IPS-20b (cell line): ENCODE data around the gene ORAI3.
"Not testable (repeated sequence)": the region's sequence is repeated elsewhere in the genome, so short reads cannot be mapped to it uniquely, and the experiment has no call there.

ENCODE experiments used
- H3K27ac ChIP-seq: one replicate; pipeline ENCODE4 v1.5.1; 2013; ENCODE audit warnings: low read length
- H3K27me3 ChIP-seq: 2 replicates; pipeline ENCODE4 v1.6.1; 2013; ENCODE audit warnings: mild to moderate bottlenecking, low read length, inconsistent platforms; ENCODE audit not compliant: insufficient read depth
- H3K36me3 ChIP-seq: 2 replicates; pipeline ENCODE4 v1.6.1; 2013; ENCODE audit warnings: low read depth, mild to moderate bottlenecking, inconsistent platforms, low read length, moderate library complexity; ENCODE audit not compliant: insufficient read depth
- H3K4me1 ChIP-seq: 2 replicates; pipeline ENCODE4 v1.6.1; 2013; ENCODE audit warnings: mild to moderate bottlenecking, control low read depth, inconsistent platforms, low read length, moderate library complexity; ENCODE audit not compliant: insufficient read depth
- H3K4me3 ChIP-seq: 2 replicates; pipeline ENCODE4 v1.5.1; 2013; ENCODE audit warnings: mild to moderate bottlenecking, low read length, inconsistent platforms
- H3K9ac ChIP-seq: 2 replicates; pipeline ENCODE4 v1.6.1; 2013; ENCODE audit warnings: low read depth, mild to moderate bottlenecking, inconsistent platforms, low read length, moderate library complexity
- H3K9me3 ChIP-seq: 2 replicates; pipeline ENCODE4 v1.6.1; 2013; ENCODE audit warnings: mild to moderate bottlenecking, low read depth, low read length, inconsistent platforms; ENCODE audit not compliant: insufficient read depth

The ORAI3 gene

DNA sequence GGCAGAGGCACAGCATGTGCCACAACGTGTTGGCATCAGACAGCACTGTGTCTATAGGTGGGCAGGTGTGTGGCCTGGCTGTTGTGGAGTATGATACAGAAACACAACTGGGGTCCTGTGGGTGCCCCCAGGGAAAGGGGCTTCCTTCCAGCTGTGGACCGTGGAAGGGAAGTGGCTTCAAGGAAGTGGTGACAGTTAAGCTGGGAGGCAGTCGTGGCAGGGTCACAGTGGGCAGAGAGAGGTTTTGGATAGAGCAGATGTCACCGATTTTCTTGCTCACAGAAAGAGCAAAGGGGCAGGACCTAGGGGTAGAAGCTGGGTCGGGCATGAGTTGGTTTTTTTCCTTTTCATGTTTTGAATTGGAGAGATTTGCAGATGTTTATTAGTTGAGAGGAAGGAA lies 11.2 kb upstream of the ORAI3 start:
- no peaks in the 10 kb centered on the region for H3K9me3 ChIP-seq
- H3K9ac ChIP-seq: no peak overlapping the region
- no peaks in the 10 kb centered on the region for H3K27me3 ChIP-seq
- peaks cover 5% of the 10 kb centered on the region; the same call in 1 of the 2 replicates for H3K4me1 ChIP-seq
- H3K27ac ChIP-seq: no peak overlapping the region
- no peak overlapping the region for H3K4me3 ChIP-seq
- H3K36me3 ChIP-seq: peaks cover 50% of the 10 kb centered on the region

DNA sequence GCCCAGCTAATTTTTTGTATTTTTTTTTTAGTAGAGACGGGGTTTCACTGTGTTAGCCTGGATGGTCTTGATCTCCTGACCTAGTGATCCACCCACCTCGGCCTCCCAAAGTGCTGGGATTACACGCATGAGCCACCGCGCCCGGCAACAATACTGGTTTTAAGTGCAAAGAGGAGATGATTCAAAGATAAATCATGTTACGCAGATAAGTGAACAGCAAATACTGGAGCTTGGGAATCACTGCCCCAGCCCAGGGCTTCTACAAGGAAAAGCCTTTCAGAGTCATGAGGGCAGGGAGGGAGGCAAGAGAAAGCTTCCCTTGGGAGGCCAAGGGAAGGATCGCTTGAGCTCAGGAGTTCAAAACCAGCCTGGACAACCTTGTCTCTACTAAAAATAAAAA lies 9.3 kb upstream of the ORAI3 start:
- H3K27ac ChIP-seq, H3K9ac ChIP-seq, H3K4me1 ChIP-seq, H3K9me3 ChIP-seq, H3K27me3 ChIP-seq, H3K4me3 ChIP-seq: not testable (repeated sequence)
- peaks cover 60% of the 10 kb centered on the region for H3K36me3 ChIP-seq

DNA sequence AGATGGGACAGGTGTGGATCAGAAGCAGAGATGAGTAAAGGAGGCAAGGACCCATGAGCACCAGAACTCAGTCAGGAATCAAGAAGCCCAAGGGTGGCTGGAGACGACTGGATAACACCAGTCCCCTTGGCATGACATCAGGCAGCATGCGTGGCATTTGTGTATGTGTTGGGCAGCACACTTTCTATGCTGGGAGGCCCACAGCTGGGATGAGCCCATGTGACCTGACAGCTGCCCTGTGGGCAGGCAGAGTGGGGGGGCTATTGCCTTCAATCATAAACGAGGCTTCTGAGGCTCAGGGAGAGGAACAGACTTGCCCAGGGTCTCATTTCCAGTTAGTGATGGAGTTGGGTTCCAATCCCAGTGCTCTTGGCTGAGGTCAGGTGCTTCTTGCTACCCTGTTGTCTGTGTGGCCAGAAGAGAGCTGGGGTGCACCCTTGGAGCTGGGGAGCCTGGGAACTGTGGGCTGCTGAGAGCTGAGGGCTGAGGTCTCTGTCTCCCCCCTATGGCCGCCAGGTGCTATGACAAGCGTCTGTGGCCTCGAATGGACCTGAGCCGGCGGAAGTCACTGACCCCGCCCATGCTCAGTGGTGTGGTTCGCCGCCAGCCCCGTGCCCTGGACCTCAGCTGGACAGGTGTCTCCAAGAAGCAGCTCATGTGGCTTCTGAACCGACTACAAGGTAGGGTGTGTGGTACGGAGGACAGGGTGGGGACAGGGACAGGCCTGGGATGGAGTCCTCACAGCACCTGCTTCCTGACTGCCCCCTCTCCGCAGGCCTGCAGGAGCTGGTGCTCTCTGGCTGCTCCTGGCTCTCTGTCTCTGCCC lies 7.1 kb upstream of the ORAI3 start:
- H3K4me1 ChIP-seq: peaks cover 7% of the 10 kb centered on the region; the same call in 1 of the 2 replicates
- no peak overlapping the region for H3K9ac ChIP-seq
- no peaks in the 10 kb centered on the region for H3K9me3 ChIP-seq
- H3K36me3 ChIP-seq: peaks cover 57% of the 10 kb centered on the region
- no peaks in the 10 kb centered on the region for H3K27me3 ChIP-seq
- H3K4me3 ChIP-seq: 0 out of 2 replicates have a peak overlapping the region, but pooled peaks have one; percentile 4
- H3K27ac ChIP-seq: no peak overlapping the region

DNA sequence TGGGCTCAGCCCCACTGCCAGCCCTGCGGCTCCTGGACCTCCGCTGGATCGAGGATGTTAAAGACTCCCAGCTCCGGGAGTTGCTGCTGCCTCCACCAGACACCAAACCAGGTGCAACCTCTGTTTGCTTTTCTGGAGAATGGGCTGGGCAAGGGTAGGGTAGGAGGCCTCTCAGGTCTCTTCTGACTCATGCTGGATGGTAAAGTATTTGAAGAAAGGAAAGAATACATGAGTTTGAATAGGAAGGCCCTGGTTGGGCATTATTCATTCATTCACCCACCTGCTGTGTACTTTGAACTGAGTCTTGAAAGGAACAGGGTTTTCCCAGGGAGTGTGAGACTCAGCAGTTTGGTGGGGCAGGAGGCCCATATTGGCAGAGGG lies 6.5 kb upstream of the ORAI3 start:
- no peak overlapping the region for H3K9ac ChIP-seq
- peaks cover 10% of the 10 kb centered on the region; the same call in 1 of the 2 replicates for H3K4me1 ChIP-seq
- no peaks in the 10 kb centered on the region for H3K9me3 ChIP-seq
- H3K27ac ChIP-seq: no peak overlapping the region
- no peaks in the 10 kb centered on the region for H3K27me3 ChIP-seq
- peaks cover 50% of the 10 kb centered on the region for H3K36me3 ChIP-seq
- H3K4me3 ChIP-seq: 0 out of 2 replicates have a peak overlapping the region, but pooled peaks have one; percentile 4

DNA sequence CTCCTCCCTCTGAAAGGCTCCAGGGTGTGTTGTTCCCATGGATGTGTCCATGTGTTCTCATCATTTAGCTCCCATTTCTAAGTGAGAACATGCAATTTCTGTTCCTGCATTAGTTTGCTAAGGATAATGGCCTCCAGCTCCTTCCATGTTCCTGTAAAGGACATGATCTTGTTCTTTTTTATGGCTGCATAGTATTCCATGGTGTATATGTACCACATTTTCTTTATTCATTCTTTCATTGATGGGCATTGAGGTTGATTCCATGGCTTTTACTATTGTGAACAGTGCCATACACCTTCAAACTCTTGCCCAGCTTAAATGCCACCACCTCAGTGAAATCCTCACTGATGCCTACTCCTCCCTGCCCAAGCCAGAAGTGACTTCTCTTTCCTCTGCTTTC lies 4.5 kb upstream of the ORAI3 start:
- H3K4me1 ChIP-seq: peaks cover 10% of the 10 kb centered on the region; the same call in 1 of the 2 replicates
- peaks cover 39% of the 10 kb centered on the region for H3K36me3 ChIP-seq
- no peaks in the 10 kb centered on the region for H3K9me3 ChIP-seq

DNA sequence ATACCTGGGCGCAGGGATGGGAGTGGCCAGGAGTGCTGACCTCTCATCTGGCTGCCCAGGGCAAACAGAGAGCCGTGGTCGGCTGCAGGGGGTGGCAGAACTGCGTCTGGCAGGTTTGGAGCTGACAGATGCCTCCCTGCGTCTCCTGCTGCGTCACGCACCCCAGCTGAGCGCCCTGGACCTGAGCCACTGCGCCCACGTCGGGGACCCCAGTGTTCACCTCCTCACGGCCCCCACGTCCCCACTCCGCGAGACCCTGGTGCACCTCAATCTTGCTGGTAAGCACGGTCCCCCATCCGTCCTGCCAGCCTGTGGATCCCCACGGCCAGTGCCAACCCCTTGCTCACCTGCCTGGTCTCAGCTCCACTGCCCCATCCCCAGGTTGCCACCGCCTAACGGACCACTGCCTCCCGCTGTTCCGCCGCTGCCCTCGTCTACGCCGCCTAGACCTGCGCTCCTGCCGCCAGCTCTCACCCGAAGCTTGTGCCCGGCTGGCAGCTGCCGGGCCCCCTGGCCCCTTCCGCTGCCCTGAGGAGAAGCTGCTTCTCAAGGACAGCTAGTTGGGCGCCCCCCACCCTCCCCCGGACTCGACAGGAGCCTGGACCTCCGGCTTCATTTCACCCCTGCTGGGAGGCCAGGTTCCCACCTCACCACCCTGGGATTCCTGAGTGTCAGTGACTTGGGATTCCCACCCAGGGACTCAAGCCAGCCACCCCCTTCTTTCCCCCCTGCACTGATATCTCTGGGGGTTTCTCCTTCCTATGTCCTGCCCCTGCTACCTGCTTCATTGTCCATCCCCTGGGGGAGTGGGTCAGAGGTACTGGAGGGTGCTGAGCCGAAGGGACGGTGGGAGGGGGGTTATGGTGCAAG lies 2.0 kb upstream of the ORAI3 start:
- H3K27me3 ChIP-seq: no peaks in the 10 kb centered on the region
- peaks cover 13% of the 10 kb centered on the region; the same call in 1 of the 2 replicates for H3K4me1 ChIP-seq
- H3K4me3 ChIP-seq: peak overlapping the region; percentile 78; the same call in 1 of the 2 replicates

More for the DNA sequence above, 4.5 kb upstream of the ORAI3 start:
- Histone ChIP-seq H3K9ac (no peak overlapping the region), H3K4me3 (no peak overlapping the region), H3K27ac (no peak overlapping the region), H3K27me3 (no peaks in the 10 kb centered on the region)

DNA sequence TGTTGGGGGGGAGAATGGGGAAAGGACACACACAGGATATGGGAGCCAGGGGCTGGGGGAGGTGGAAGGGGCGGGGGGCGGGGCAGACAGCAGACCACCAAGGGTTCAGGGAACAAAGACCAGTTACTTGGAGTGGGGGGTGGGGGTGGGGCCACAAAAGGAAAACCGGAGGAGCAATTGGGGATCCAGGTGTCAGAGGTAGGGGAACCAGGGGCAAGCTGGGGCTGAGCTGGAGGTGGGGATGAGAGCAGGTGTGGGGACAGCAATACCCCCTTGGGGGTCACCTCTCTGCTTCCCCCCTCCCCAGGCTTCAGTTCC lies 1.4 kb upstream of the ORAI3 start:
- Histone ChIP-seq H3K4me3 (peak overlapping the region; percentile 78; the same call in 1 of the 2 replicates), H3K27me3 (no peaks in the 10 kb centered on the region), H3K27ac (peak overlapping the region; percentile 94), H3K4me1 (peaks cover 10% of the 10 kb centered on the region; the same call in 1 of the 2 replicates), H3K36me3 (peaks cover 28% of the 10 kb centered on the region), H3K9me3 (no peaks in the 10 kb centered on the region), H3K9ac (peak overlapping the region; percentile 90; the same call in 1 of the 2 replicates)

More for the DNA sequence above, 2.0 kb upstream of the ORAI3 start:
- Histone ChIP-seq H3K9me3 (no peaks in the 10 kb centered on the region), H3K36me3 (peaks cover 33% of the 10 kb centered on the region), H3K9ac (peak overlapping the region; percentile 90; the same call in 1 of the 2 replicates), H3K27ac (peak overlapping the region; percentile 94)

DNA sequence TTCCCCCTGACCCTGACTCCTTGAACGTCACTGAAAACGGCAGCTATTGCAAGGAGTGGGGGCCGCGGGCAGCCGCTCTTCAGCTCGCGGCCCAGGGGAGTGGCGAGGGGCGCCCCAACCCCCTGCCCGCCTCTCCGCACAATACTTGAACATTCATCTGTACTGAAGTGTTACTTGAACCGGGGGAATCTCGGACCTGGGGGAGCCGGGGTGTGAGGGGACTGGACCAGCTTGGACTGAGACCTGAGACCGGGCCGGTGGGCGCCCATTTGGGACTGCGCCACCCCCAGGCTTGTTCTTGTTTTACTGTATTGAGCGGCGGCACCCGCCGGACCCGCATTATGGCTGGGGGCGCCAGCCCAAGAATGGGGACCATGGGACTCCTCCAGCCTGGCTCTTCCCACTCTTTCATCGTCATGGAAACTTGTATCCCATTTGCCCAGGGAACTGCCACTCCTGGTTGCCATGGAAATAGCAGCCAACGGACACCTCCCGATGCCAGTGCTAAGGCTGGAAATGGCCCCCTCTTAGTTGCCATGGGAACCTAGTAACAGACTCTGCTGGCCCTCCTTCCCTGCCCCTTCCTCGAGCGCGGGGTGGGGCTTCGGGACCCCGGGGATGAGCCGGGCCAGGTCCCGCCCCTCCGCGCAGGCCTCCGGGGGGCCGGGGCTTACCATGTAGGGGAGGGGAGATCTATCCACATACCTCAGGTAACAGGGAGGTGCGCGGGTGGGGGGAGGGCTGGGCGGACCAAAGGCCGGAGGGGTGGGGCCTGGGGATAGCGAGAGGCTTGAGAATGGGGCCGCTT lies 805 bp upstream of the ORAI3 start:
- peaks cover 23% of the 10 kb centered on the region for H3K36me3 ChIP-seq
- peaks cover 6% of the 10 kb centered on the region; the same call in 1 of the 2 replicates for H3K4me1 ChIP-seq
- peak overlapping the region; percentile 93; the same call in 1 of the 2 replicates for H3K9ac ChIP-seq
- H3K27me3 ChIP-seq: no peaks in the 10 kb centered on the region
- H3K9me3 ChIP-seq: no peaks in the 10 kb centered on the region
- peak overlapping the region; percentile 26 for H3K27ac ChIP-seq
- peak overlapping the region; percentile 89 for H3K4me3 ChIP-seq

DNA sequence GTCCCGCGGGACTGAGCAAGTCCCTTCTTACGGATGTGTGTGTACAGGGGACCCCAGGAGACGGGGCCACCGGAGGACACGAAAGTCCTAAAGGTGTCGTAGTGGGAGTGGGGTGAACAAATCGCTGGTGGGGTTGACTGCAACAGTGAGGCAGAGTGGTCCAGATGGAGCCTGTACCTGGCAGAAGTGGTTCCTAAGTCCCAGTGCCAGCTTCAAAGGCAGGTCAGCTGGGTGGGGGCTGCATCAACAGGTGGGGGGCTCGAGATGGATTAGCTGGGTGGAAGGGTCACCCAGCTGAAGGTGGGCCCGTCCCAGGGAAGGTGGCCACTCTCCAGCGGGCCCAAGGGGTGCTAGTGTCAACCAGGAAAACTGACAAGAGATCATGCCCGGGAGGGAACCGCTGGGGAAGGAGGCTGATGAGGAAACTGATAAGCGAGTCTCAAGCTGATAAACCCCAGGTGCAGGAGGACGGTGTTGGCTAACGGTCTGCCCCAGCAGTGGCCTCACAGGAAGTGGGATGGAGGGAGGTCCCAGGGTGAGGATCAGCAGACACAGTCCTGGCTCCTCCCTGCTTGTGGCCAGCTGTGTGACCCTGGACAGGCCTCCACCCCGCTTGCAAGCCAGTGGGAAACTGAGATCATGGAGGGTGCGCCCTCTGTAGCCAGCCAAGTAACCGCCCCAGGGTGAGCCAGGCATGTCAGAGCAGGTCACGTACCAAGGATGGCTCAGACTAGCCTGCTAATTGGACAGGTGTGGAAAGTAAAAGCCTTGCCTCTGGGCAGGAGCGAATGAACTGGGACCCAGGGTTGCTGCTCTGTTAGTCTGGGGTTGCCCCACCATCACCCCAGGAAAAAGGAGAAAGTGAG lies 1.0 kb downstream of the ORAI3 start:
- peak overlapping the region; percentile 93 for H3K9ac ChIP-seq
- peak overlapping the region; percentile 89 for H3K4me3 ChIP-seq
- no peaks in the 10 kb centered on the region for H3K9me3 ChIP-seq
- H3K27ac ChIP-seq: peak overlapping the region; percentile 96
- peaks cover 6% of the 10 kb centered on the region; the same call in 1 of the 2 replicates for H3K4me1 ChIP-seq
- H3K36me3 ChIP-seq: peaks cover 8% of the 10 kb centered on the region; the same call in 1 of the 2 replicates
- no peaks in the 10 kb centered on the region for H3K27me3 ChIP-seq

DNA sequence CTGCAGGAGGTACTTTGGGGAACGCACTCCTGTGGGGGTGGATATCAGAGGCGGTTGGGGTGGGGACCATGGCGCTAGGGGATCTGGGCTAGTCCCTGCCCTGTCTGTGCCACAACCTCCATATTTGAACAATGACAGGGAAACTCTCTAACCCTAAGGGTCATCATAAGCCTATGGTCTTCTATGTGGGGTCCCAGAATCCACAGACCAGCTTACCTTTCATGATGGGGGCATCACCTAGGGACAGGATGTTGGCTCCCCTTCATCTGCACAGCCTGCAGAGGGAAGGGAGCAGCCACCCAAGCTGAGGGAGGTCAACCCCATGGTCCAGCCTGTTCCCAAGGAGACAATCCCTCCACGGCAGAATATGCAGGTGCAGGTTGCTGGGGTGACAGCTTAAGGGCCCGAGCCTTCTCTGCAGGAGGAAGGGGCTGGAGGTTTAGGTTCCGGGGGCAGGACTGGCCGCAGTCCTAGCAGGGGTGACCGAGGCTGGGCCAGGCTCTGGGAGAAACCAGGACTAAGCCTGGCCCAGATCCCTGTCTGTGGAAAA lies 1.7 kb downstream of the ORAI3 start:
- no peaks in the 10 kb centered on the region for H3K9me3 ChIP-seq
- H3K27ac ChIP-seq: no peak overlapping the region
- peaks cover 6% of the 10 kb centered on the region; the same call in 1 of the 2 replicates for H3K4me1 ChIP-seq
- H3K36me3 ChIP-seq: peaks cover 8% of the 10 kb centered on the region; the same call in 1 of the 2 replicates
- H3K4me3 ChIP-seq: peak overlapping the region; percentile 89; the same call in 1 of the 2 replicates
- H3K9ac ChIP-seq: peak overlapping the region; percentile 93; the same call in 1 of the 2 replicates
- no peaks in the 10 kb centered on the region for H3K27me3 ChIP-seq
